Panc1 (cell line): ENCODE results near the gene PIP5K1C.

ENCODE experiments used
- CTCF ChIP-seq: fragments of 450-650 bp; IDR thresholded peaks from 2 replicates; pipeline ENCODE4 v1.5.1; 2017; ENCODE audit warnings: mild to moderate bottlenecking
- POLR2AphosphoS5 ChIP-seq: IDR thresholded peaks from 2 replicates; pipeline ENCODE4 v1.6.1; 2012; ENCODE audit warnings: mild to moderate bottlenecking, low read depth, low read length, moderate library complexity
- REST ChIP-seq, 2 experiments: IDR thresholded peaks; 2 replicates each; pipeline ENCODE4 v1.6.1; 2011 to 2012; ENCODE audit warnings: low read depth in 2 of 2, control low read depth in 1 of 2, low read length in 1 of 2, mild to moderate bottlenecking in 1 of 2, moderate library complexity in 1 of 2; ENCODE audit not compliant: insufficient read depth in 1 of 2
- SIN3A ChIP-seq: IDR thresholded peaks from 2 replicates; pipeline ENCODE4 v1.6.1; 2012; ENCODE audit warnings: low read depth, mild to moderate bottlenecking, low read length, moderate library complexity, borderline replicate concordance; ENCODE audit not compliant: insufficient read depth
- TCF7L2 ChIP-seq: IDR thresholded peaks from 2 replicates; pipeline ENCODE4 v1.6.1; 2011; ENCODE audit warnings: mild to moderate bottlenecking, low read depth, low read length, inconsistent platforms

GRCh38 chr19:3590991-3591659 lies 109.1 kb downstream of the PIP5K1C start:
- TF ChIP-seq CTCF (no peak), REST (IDR thresholded peaks at IDR 0.05; ENCODE audit: insufficient read depth in 1 of 2, low read depth in 2 of 2, low read length in 1 of 2) (no peak), POLR2AphosphoS5 (no peak), SIN3A (no peak), TCF7L2 (no peak)
